HG03575 (cell line): ENCODE results near the gene CLNK.

Experiments used
- ATAC-seq: cut with Tn5 transposase; IDR thresholded peaks from one replicate; pipeline ENCODE4 v1.9.1; 2021; ENCODE audit not compliant: unreplicated experiment, insufficient number of reproducible peaks, low FRiP score; ENCODE audit errors: extremely low read depth

Gene CLNK

GRCh38 chr4:10670321-10670720, 14.2 kb downstream of the CLNK start:
- no peak for ATAC-seq

GRCh38 chr4:10667701-10668326, 16.8 kb downstream of the CLNK start:
- ATAC-seq = no peak

GRCh38 chr4:10666616-10667015, 18.0 kb downstream of the CLNK start:
- ATAC-seq = no peak

- ATAC-seq = no peak
These were observed 20.2 kb downstream of the CLNK start for GRCh38 chr4:10664408-10664807.

GRCh38 chr4:10662937-10663336, 21.6 kb downstream of the CLNK start:
- ATAC-seq = no peak

- ATAC-seq = no peak
These were observed 23.5 kb downstream of the CLNK start for GRCh38 chr4:10661047-10661446.

GRCh38 chr4:10659251-10659650, 25.3 kb downstream of the CLNK start:
- ATAC-seq = no peak

GRCh38 chr4:10656988-10657387, 27.6 kb downstream of the CLNK start:
- no peak for ATAC-seq

GRCh38 chr4:10656420-10656819, 28.1 kb downstream of the CLNK start:
- ATAC-seq = no peak

- no peak for ATAC-seq
These were observed 28.6 kb downstream of the CLNK start for GRCh38 chr4:10655968-10656367.

- no peak for ATAC-seq
These were observed 36.1 kb downstream of the CLNK start for GRCh38 chr4:10648479-10648878.

GRCh38 chr4:10647846-10648245, 36.7 kb downstream of the CLNK start:
- no peak for ATAC-seq

GRCh38 chr4:10643600-10644425, 40.8 kb downstream of the CLNK start:
- ATAC-seq = no peak

- ATAC-seq = no peak
These were observed 43.9 kb downstream of the CLNK start for GRCh38 chr4:10640561-10641201.

GRCh38 chr4:10639664-10640063, 44.9 kb downstream of the CLNK start:
- no peak for ATAC-seq

GRCh38 chr4:10639100-10639499, 45.5 kb downstream of the CLNK start:
- no peak for ATAC-seq

GRCh38 chr4:10635091-10635490, 49.5 kb downstream of the CLNK start:
- ATAC-seq = no peak

- ATAC-seq = no peak
These were observed 55.2 kb downstream of the CLNK start for GRCh38 chr4:10629394-10629793.

GRCh38 chr4:10625131-10625530, 59.4 kb downstream of the CLNK start:
- no peak for ATAC-seq

- no peak for ATAC-seq
These were observed 60.7 kb downstream of the CLNK start for GRCh38 chr4:10623862-10624261.
